DMS53 treated with DMSO at 0.1 percent for 48 hours (cell line): Measurements from ENCODE around the gene TNS3.
"Not testable (repeated sequence)": the region's sequence is repeated elsewhere in the genome, so short reads cannot be mapped to it uniquely, and the experiment has no call there.

ENCODE experiments used
- DNase-seq: peaks from one replicate; lab custom pipeline; 2025; ENCODE audit not compliant: unreplicated experiment; lab: John Stamatoyannopoulos, UW

Gene TNS3

DNA sequence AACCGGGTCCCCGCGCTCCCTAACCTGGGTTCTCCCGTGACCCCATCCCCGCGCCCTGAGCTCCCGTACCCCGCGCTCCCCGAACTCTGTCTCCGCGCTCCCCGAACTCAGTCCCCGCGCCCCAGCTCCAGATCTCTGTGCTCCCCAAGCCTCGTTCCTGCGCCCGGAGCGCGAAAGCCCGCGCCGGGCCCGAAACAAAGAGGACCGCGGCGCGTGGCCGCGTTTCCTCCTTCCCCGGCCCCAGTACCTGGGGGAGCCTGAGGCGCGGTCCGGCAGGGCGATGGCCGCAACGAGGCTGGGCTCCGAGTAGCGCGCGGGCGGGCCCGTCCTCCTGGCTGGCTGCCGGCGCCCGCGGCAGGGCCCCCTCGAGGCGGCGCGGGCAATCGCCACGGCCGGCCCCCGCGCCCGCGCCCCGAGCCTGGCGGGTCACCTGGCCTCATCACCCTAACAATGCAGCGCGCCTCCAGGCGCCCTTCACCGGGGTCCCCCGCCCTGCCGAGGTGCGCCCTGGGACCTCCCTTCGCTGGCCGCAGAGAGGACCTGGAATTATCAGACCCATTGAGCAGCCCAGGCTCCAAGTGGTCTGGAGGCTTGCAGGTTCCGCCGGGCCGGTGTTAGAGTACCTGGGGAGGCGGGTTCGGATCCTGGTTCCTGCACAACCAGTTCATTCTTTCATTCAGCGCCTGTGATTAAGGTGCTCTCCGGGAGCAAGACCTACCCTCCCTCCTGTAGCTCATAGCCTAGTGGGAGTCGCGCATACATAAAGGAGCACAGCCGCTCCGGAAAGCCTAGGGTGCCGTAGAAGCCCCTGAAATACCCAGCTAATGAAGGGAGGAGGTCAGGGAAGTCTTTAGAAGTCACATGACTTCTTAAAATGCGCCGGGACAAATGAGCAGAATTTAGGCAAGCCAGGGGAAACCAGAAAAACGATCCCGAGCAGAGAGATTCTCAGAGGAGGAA, at the start of gene TNS3:
Gene TNS3 (minus strand): TSS at position 308 of the 960 bp plus-strand sequence. CDS start 142,475 bp downstream, outside the sequence.
- no peak for DNase-seq

DNA sequence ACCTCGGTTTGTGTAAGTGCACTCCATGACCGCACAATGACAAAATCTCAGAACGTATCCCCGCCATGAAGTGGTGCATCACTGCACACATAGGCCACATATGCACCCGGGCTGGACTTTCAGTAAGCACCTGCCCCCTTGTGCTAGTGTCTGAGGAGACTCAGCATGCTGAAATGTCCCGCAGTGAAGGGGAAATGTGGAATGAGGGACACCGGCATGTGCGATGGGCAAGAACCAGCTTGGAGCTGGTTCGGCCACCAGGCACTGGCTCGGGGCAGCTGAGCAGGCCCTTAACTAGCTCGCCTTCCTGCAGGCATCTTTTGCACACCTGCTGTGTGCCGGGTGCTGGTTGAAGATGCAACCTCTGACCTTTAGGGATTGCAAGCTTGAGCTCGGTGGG, 49.8 kb upstream of the TNS3 start:
- no peak for DNase-seq

DNA sequence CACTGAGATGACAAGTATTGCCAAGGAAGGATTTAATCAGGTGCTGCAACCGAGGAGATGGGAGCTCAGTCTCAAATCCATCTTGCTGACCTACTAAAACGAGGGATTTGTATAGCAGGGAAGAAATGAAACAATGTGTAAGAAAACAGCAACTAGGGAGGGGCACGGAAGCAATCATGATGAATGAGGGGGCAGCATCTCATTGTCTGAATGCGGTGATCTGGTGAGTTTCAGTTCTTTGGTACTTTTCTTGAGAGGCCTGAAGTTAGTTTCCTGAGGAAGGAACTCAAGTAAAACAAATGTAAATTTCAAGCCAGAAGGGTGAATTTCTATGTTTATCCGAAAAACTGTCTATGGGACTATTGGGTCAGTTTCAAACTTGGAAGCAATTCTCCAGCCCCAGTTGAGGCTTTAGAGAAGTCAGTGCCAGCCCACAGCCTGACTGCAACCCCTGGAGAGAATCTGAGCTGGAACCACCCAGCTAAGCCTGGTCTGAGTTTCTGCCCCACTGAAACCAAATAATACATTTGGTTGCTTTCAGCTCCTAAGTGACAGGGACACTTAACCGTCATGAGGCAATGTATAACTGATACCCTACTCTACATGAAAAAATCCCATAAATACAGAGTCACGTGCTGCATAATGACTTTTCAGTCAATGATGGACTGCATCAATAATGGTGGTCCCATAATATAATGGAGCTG, 45.8 kb upstream of the TNS3 start:
- DNase-seq, result no peak

DNA sequence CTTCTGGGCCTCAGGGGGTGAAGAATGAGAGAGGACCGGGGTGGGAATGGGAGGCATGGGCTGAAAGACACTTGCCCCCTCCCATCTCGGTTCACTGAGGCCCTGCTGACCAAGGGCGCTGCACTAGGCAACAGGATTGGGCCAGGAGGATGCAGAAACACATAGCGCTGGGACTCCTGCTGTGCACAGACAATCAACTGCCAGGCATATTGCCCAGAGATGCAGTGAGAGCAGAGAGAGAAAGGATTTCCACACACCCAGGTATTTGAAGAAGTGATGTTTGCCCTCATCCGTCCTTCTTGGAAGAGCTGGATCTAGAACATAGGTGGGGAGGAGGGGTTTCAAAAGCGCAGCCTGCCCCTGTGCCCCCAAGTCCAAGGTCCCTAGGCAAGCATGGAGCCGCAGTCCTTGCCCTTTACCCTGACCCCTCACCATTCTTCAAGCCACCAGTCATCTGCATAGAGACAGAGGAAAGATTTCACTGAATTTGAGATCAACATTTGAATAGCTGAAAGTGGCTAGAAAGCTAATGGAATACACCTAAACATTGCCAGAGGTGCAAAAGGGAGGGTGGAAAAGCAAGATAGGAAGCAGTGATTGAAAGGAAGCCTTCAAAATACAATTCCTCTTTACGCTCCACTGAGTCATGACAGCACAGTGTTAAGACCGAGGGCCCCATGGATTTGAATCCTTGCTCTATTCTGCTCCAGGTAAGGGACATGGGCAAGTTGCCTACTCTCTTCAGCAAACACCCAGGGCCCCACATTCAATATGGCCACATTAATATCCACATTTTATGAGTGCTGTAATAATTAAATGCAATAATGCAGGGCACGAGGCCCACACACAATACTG, 44.2 kb upstream of the TNS3 start:
- no peak for DNase-seq

DNA sequence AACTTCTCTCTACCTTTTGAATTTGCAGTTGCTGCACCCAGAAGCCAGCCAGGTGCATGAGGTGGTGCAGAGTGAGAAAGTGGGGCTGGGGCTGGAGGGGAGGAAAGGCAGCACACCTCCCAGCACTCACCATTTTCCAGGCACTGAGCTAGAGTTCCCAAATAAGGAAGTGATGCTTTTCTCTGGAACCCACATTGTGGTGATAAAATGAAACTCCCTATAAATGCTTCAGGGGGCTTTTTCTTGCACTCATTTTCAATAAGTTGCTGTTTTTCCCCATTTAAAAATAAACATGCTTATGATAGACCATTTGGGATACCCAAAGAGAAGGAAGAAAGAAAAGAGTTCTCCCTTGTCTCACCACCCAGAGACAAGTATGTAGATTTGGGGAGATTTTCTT, 42.8 kb upstream of the TNS3 start:
- no peak for DNase-seq

DNA sequence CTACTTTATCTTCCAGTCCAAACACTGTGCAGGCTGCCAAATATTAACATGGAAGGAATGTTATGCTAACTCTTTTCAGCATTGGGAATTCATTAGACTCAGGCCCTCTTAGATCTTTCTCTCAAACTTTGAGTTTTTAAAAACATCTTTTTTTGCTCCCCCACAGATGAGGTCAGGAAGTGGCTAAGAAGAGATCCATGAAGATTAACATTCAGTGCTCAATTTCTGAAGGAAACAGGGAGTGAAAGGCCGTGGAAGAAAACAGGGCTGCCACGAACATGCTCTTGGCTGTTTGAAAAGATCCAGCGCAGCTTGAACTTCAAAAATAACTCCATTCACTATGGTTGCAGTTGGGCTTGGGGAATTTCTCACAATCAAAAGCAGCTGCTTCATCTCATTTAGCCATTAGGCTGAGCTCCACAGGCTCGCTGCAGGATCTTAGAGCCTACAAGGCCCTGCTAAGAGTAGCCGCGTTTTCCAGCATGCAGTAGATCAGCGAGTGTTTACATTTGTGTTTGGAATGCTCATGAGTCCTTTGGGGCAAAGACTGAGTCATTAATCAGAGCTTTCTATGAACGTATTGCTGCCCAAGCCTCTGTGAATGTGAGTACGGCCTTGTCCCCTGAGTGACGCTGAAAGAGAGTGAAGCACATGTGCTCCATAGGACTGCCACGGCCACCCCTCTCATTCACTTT, 41.2 kb upstream of the TNS3 start:
- DNase-seq, result no peak

DNA sequence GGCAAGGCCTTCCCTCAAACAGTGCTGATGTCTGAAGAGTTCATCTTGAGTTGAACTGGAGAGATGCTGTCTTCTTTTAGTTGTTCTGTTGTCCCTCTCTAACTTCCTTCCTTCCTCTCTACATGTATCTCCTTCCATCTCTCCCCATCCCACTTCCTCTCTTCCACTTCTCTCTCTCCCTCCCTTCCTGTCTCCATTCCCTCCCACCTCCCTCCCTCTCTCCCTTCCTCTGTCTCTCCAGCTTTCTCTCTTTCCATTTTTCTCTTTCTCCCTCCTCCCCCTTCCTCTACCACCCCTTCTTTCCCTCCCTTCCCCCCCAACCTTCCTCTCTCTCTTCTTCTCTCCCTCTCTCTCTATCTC, 40.7 kb upstream of the TNS3 start:
- DNase-seq, result no peak

DNA sequence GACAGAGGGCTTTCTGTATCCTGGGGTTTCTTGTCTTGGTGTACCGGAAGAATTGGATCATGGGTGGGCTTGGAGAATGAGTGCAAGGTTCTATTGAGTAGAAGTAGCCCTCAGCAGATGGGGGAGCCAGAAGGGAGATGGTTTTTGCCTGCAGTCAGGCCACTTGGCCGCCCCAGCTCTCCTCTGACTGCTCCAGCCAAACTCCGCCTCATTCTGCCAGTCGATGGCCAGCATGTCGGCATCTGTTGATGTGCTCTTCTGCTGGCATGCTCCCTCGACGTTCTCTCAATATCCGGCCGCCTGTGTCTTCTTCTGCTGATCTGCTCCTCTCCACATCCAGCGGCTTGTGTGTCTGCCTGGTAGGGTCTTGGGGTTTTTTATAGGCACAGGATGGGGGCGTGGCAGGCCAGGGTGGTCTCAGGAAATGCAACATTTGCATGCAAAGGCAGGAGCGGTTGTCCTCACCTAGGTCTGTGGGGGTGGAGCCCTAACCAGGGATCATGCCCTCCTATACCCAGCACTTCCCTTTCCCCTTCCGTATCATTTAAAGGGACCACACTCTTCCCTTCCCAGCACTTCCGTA, 40.2 kb upstream of the TNS3 start:
- no peak for DNase-seq

DNA sequence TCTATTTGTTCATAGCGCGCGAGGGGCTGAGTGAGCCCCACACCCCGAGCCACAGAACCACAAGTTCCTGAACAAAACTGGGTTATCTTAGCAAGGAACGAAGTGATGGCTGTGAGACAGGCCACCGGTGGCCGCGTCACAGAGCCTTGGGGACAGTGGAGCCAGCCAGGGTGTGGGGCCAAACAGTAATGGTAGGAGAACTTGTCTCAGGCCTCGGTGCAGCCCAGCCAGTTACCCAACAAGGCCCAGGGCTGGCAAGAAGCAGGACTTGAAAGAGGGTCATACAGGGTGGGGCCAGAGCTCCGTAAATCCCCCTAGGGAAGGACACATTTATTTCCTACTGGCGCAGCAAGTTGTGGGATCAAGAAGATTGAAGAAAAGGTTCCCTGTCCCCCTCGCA, 39.4 kb upstream of the TNS3 start:
- DNase-seq, result no peak

DNA sequence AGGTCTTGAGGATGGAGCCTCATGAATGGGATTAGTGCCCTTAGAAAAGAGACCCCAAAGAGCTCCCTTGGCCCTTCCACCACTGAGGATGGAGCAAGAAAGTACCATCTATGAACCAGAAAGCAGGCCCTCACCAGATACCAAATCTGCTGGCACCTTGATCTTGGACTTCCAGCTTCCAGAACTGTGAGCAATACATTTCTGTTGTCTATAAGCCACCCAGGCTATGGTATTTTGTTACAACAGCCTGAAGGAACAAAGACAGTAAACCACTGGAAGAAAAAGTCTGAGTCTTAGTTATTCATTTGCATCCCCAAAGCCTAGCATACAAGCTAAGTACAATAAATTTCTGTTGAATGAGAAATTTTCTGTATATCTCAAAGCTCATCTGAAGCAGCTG, 37.9 kb upstream of the TNS3 start:
- no peak for DNase-seq

DNA sequence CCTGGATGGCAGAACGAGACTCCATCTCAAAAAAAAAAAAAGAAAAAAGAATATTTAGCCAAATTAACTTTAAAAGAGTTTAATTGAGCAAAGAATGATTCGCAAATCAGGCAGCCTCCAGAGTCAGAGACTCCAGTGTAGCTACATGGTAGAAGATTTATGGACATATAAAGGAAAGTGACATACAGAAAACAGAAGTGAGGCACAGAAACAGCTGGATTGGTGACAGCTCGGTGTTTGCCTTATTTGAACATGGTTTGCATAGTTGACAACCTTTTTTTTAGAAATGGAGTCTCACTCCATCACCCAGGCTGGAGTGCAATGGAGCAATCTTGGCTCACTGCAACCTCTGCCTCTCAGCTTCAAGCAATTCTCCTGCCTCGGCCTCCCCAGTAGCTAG, 35.2 kb upstream of the TNS3 start:
- DNase-seq, result no peak

DNA sequence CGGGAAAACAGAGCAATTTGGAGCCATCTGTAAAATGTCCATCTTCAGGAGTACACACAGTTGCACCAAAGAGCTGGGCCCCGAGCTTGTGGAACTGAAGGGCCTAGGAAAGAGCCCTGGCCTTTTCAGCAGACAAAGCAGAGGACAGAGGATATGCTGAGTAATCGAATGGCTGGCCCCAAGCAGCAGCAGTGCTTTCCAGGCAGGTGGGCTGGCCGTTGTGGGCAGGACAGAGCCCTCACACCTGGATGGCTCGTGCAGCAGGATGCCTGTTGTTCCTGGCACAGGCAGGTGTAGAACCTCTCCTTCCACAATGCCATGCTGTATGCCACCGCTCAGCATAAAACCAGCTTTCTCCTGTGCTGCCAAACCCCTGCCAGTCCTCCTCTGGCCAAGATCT, 32.5 kb upstream of the TNS3 start:
- DNase-seq, result no peak

DNA sequence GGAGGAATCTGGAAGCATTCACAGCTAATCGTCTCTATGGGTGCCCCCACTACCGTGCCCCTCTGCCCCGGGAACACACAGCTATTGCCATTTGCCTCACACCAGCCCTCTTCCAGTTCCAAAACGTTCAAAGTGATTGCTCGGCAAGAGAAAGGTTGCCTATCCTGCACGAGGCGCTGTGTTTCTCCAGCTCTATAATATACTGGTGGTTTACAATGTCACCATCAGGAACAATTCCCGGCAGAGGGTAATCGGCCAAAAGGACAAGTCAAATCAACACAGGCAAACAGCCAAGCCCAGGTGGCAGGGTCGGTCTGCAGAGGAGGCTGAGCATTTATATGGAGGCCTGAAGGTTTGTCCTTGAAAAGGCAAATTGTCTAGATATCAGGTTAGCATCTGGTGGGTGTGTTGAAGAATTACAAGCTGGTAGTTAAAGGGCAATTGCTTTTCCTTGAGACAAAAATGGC, 29.2 kb upstream of the TNS3 start:
- no peak for DNase-seq

DNA sequence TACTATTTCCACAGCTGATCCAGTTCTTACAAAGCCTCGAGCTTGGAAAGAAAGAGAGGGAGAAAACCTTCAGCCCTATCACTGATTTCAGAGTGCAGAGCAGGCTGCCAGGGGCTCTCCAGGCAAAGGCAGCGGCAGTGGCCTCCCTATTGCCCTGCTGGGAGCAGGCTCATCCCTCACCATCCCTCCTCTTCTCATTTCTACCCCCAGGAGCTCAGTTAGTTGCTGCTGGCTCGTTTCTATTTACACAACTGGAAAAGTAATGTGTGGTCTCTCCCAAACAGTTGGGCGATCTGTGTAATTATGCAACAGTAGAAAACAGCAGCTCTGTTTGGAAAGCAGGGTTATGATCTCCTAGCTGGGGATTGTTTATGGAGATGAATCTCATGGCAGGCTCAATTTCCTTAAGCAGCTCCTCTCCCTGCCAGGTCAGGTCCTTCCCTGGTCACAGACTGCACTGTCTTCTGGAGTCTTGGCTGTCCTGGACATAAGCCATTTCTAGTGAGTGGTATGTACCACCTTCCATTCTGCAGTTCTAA, 28.7 kb upstream of the TNS3 start:
- DNase-seq, result no peak

DNA sequence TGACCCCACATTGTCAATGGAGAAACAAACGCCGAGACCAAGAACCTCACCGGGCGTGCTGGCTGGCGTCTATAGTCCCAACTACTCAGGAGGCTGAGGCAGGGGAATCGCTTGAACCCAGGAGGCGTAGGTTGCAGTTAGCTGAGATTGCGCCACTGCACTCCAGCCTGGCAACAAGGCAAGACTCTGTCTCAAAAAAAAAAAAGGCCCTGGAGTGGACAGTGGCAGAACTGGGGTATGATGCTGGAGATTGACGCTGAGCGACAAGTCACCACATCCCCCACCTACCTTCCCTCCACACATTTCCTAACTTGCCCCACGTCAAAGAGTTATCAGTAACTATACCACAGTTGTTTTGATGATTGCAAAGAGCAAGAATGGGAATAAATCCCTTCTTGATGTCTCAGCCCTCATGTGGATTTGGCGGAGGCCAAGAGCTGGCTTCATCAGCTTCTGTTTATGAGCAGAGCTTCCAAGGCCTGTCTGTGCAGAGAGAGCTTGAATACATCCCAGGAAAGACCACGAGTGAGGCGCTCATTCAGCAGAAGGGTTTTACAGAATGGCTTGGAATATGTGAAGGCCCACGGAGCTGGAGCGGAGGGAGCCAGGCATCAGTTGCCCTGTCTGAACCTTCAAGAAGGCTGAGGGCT, 28.0 kb upstream of the TNS3 start:
- no peak for DNase-seq

DNA sequence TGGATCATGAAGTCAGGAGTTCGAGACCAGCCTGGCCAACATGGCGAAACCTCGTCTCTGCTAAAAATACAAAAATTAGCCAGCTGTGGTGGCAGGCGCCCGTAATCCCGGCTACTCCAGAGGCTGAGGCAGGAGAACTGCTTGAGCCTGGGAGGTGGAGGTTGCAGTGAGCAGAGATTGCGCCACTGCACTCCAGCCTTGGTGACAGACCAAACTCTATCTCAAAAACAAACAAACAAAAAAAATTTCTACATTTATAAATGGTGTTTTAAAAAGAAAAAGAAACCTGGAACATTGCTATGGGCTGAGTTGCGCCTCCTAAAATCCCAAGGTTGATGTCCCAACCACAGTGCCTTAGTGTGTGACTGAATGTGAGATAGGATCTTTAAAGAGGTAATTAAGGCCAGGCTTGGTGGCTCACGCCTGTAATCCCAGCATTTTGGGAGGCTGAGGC, 24.7 kb upstream of the TNS3 start:
- DNase-seq, result not testable (repeated sequence)

DNA sequence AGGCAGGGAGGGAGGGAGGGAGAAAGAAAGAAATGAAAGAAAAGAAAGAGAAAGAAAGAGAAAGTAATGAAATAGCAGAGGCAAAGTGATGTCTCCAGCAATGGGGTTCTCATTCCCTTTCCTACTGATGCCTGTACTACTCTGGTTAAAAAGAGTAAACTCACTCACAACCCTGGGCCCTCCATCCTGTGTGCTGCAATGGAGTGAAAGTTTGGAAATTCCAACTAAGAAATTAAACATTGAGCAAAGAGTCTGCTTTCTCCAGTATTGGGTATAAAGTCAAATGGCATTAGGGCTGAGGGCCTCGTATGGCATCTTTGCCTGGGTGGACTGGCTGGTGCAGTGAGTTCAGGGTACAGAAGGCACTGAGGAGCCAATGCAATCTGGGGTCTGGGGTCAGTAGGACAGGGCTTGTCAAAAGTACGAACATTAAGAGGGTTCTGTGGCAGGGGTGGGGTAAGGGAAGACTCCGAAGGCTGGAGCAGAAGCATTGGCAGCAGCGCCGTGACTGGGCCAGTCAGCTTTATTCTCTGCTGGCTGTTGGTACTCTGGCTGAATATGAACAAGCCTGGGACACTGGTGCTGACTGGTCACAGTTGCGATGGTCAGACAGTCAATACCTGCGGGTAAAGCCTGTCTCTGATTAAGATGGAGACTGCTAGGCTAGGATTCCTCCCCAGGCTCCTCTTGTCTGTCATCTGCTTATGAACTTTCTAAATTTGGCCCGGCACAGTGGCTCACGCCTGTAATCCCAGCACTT, 24.1 kb upstream of the TNS3 start:
- DNase-seq, result no peak

DNA sequence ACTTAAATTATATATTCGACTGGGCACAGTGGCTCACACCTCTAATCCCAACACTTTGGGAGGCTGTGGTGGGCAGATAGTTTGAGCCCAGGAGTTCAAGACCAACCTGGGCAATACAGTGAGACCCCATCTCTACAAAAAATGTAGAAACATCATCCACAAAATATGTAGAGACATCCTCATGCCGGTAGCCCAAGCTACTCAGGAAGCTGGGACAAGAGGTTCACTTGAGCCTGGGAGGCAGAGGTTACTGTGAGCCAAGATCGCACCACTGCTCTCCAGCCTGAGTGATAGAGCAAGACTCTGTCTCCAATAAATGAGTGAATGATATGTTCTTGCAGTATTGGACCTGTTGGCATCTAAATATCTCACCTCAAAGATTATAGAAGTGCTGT, 22.6 kb upstream of the TNS3 start:
- DNase-seq, result no peak
